Measurements from ENCODE around the gene ADSS1. TPM values are rescaled to one million over a fixed set of nuclear protein-coding genes. Genes with fewer than 3 reads are reported as not detected.

Gene ADSS1
- total RNA-seq, 1 experiment from 2014 or later = 10.0 TPM

DNA sequence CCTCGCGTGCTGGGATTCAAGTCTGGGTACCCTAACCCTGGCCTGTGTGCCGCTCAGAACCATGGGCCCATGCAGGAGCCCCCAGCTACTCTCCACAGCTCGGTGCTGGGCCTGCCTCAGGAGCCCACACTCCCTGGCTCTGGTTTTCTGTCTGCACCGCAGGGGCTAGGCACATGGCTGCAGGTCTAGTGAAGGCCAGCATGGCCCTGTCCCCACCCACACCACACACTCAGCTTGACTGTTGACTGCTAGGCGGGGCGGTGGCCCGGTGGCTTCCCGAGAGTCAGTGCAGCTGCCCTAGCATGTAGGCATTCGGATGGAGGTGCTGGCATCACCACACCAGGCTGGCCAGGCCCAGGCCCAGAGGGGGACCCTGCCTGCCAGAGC lies 26.7 kb upstream of the ADSS1 start:
- ChIA-PET POLR2A (interaction anchor here (0.7 kb wide), 1 partner anchor 16 kb away, joined by 4 read pairs; no protein-coding TSS in a partner anchor), CTCF (interaction anchor here (0.9 to 3.0 kb wide), 5 partner anchors 10 to 159 kb away, joined by 3 to 18 read pairs (median 3); no protein-coding TSS in a partner anchor)
- no peaks in the 10 kb centered on the region for H3K27me3 Mint-ChIP-seq (ENCODE audit: low read depth)
- no peak overlapping the region for H3K27ac Mint-ChIP-seq
- TF ChIP-seq, protein P1, sequence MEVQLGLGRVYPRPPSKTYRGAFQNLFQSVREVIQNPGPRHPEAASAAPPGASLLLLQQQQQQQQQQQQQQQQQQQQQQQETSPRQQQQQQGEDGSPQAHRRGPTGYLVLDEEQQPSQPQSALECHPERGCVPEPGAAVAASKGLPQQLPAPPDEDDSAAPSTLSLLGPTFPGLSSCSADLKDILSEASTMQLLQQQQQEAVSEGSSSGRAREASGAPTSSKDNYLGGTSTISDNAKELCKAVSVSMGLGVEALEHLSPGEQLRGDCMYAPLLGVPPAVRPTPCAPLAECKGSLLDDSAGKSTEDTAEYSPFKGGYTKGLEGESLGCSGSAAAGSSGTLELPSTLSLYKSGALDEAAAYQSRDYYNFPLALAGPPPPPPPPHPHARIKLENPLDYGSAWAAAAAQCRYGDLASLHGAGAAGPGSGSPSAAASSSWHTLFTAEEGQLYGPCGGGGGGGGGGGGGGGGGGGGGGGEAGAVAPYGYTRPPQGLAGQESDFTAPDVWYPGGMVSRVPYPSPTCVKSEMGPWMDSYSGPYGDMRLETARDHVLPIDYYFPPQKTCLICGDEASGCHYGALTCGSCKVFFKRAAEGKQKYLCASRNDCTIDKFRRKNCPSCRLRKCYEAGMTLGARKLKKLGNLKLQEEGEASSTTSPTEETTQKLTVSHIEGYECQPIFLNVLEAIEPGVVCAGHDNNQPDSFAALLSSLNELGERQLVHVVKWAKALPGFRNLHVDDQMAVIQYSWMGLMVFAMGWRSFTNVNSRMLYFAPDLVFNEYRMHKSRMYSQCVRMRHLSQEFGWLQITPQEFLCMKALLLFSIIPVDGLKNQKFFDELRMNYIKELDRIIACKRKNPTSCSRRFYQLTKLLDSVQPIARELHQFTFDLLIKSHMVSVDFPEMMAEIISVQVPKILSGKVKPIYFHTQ (CRISPR knock-in tag; IDR thresholded peaks at IDR 0.05) = no peak
- TF ChIP-seq, protein P2, sequence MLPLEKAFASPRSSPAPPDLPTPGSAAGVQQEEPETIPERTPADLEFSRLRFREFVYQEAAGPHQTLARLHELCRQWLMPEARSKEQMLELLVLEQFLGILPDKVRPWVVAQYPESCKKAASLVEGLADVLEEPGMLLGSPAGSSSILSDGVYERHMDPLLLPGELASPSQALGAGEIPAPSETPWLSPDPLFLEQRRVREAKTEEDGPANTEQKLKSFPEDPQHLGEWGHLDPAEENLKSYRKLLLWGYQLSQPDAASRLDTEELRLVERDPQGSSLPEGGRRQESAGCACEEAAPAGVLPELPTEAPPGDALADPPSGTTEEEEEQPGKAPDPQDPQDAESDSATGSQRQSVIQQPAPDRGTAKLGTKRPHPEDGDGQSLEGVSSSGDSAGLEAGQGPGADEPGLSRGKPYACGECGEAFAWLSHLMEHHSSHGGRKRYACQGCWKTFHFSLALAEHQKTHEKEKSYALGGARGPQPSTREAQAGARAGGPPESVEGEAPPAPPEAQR (CRISPR knock-in tag; IDR thresholded peaks at IDR 0.05) = no peak
- H3K36me3 Mint-ChIP-seq = peaks cover 5% of the 10 kb centered on the region; the same call in 1 of the 2 replicates
- DNase-seq (ENCODE audit: low spot score) = no peak
- peaks cover 23% of the 10 kb centered on the region for H3K4me1 Mint-ChIP-seq
- no peaks in the 10 kb centered on the region for H3K9me3 Mint-ChIP-seq
- no peak overlapping the region for H3K4me3 Mint-ChIP-seq
- ATAC-seq = no peak

DNA sequence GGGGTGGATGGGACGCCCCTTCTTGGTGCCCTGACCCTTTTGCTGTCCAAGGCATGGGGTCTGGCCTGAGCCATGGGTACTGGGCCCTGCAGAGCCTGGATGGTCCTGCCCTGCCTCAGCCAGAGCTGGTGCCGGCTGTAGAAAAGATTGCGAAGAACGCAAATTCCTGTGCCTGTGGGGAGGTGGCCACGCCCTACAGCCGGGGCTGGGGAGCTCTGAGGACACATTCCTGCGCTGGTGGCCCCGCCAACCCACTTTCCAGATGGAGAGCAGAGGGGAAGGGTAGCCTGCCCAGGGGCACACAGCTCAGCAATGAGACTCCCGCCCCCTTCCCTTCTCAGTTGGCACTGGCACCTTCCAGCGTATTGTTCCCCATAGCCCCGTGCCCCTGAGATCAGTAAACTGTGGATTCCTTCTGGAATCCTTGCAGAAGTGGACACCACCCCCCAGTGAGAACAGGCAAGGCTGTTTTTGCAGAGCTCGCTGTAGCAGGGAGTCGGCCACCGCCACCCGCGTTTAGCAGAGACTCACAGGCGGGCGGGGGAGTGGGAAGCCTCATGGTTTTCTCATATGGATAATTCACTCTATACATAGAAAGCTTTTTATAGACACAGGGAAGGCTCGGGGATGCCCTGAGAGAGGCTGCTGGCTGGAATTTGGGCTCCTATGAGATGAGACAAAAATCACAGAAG lies 26.0 kb upstream of the ADSS1 start:
- Mint-ChIP-seq H3K9me3 (no peaks in the 10 kb centered on the region), H3K4me3 (no peak overlapping the region), H3K36me3 (peaks cover 5% of the 10 kb centered on the region; the same call in 1 of the 2 replicates), H3K4me1 (peaks cover 23% of the 10 kb centered on the region), H3K27me3 (ENCODE audit: low read depth) (no peaks in the 10 kb centered on the region), H3K27ac (no peak overlapping the region)
- DNase-seq (ENCODE audit: low spot score) (no peak), ATAC-seq (no peak)
- POLR2A ChIA-PET = interaction anchor here (0.7 kb wide), 1 partner anchor 17 kb away, joined by 4 read pairs; no protein-coding TSS in a partner anchor
- CTCF ChIA-PET = interaction anchor here (0.7 to 3.0 kb wide), 5 partner anchors 10 to 159 kb away, joined by 3 to 18 read pairs (median 3); no protein-coding TSS in a partner anchor
- TF ChIP-seq, protein P3, sequence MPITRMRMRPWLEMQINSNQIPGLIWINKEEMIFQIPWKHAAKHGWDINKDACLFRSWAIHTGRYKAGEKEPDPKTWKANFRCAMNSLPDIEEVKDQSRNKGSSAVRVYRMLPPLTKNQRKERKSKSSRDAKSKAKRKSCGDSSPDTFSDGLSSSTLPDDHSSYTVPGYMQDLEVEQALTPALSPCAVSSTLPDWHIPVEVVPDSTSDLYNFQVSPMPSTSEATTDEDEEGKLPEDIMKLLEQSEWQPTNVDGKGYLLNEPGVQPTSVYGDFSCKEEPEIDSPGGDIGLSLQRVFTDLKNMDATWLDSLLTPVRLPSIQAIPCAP (CRISPR knock-in tag; IDR thresholded peaks at IDR 0.05) = no peak
- TF ChIP-seq, protein P4, sequence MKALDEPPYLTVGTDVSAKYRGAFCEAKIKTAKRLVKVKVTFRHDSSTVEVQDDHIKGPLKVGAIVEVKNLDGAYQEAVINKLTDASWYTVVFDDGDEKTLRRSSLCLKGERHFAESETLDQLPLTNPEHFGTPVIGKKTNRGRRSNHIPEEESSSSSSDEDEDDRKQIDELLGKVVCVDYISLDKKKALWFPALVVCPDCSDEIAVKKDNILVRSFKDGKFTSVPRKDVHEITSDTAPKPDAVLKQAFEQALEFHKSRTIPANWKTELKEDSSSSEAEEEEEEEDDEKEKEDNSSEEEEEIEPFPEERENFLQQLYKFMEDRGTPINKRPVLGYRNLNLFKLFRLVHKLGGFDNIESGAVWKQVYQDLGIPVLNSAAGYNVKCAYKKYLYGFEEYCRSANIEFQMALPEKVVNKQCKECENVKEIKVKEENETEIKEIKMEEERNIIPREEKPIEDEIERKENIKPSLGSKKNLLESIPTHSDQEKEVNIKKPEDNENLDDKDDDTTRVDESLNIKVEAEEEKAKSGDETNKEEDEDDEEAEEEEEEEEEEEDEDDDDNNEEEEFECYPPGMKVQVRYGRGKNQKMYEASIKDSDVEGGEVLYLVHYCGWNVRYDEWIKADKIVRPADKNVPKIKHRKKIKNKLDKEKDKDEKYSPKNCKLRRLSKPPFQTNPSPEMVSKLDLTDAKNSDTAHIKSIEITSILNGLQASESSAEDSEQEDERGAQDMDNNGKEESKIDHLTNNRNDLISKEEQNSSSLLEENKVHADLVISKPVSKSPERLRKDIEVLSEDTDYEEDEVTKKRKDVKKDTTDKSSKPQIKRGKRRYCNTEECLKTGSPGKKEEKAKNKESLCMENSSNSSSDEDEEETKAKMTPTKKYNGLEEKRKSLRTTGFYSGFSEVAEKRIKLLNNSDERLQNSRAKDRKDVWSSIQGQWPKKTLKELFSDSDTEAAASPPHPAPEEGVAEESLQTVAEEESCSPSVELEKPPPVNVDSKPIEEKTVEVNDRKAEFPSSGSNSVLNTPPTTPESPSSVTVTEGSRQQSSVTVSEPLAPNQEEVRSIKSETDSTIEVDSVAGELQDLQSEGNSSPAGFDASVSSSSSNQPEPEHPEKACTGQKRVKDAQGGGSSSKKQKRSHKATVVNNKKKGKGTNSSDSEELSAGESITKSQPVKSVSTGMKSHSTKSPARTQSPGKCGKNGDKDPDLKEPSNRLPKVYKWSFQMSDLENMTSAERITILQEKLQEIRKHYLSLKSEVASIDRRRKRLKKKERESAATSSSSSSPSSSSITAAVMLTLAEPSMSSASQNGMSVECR (CRISPR knock-in tag; IDR thresholded peaks at IDR 0.05; ENCODE audit: borderline replicate concordance) = no peak
- TF ChIP-seq ZNF263 (CRISPR knock-in tag; IDR thresholded peaks at IDR 0.05; ENCODE audit: low read depth) (no peak), HMGA2 (CRISPR knock-in tag; IDR thresholded peaks at IDR 0.05) (no peak), ZNF138 (CRISPR knock-in tag; conservative IDR thresholded peaks at IDR 0.05) (no peak), NR2C2 (CRISPR knock-in tag; IDR thresholded peaks at IDR 0.05) (no peak), ESRRA (CRISPR knock-in tag; IDR thresholded peaks at IDR 0.05; ENCODE audit: borderline replicate concordance) (no peak), MYBL2 (CRISPR knock-in tag; IDR thresholded peaks at IDR 0.05) (no peak), GTF2I (CRISPR knock-in tag; conservative IDR thresholded peaks at IDR 0.05) (no peak), NR1H2 (CRISPR knock-in tag; IDR thresholded peaks at IDR 0.05) (no peak), GRHL2 (CRISPR knock-in tag; IDR thresholded peaks at IDR 0.05; ENCODE audit: insufficient replicate concordance, severe bottlenecking) (no peak)
- TF ChIP-seq, protein P5, sequence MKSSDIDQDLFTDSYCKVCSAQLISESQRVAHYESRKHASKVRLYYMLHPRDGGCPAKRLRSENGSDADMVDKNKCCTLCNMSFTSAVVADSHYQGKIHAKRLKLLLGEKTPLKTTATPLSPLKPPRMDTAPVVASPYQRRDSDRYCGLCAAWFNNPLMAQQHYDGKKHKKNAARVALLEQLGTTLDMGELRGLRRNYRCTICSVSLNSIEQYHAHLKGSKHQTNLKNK (CRISPR knock-in tag; IDR thresholded peaks at IDR 0.05) = no peak
- TF ChIP-seq, protein P6, sequence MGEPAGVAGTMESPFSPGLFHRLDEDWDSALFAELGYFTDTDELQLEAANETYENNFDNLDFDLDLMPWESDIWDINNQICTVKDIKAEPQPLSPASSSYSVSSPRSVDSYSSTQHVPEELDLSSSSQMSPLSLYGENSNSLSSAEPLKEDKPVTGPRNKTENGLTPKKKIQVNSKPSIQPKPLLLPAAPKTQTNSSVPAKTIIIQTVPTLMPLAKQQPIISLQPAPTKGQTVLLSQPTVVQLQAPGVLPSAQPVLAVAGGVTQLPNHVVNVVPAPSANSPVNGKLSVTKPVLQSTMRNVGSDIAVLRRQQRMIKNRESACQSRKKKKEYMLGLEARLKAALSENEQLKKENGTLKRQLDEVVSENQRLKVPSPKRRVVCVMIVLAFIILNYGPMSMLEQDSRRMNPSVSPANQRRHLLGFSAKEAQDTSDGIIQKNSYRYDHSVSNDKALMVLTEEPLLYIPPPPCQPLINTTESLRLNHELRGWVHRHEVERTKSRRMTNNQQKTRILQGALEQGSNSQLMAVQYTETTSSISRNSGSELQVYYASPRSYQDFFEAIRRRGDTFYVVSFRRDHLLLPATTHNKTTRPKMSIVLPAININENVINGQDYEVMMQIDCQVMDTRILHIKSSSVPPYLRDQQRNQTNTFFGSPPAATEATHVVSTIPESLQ (CRISPR knock-in tag; IDR thresholded peaks at IDR 0.05) = no peak
- TF ChIP-seq, protein P7, sequence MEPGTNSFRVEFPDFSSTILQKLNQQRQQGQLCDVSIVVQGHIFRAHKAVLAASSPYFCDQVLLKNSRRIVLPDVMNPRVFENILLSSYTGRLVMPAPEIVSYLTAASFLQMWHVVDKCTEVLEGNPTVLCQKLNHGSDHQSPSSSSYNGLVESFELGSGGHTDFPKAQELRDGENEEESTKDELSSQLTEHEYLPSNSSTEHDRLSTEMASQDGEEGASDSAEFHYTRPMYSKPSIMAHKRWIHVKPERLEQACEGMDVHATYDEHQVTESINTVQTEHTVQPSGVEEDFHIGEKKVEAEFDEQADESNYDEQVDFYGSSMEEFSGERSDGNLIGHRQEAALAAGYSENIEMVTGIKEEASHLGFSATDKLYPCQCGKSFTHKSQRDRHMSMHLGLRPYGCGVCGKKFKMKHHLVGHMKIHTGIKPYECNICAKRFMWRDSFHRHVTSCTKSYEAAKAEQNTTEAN (CRISPR knock-in tag; IDR thresholded peaks at IDR 0.05) = no peak
- TF ChIP-seq, protein P2 (CRISPR knock-in tag; IDR thresholded peaks at IDR 0.05) = no peak
- TF ChIP-seq, protein P8, sequence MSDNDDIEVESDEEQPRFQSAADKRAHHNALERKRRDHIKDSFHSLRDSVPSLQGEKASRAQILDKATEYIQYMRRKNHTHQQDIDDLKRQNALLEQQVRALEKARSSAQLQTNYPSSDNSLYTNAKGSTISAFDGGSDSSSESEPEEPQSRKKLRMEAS (CRISPR knock-in tag; IDR thresholded peaks at IDR 0.05) = no peak
